Measurements from ENCODE around the gene KCTD12.

DNA sequence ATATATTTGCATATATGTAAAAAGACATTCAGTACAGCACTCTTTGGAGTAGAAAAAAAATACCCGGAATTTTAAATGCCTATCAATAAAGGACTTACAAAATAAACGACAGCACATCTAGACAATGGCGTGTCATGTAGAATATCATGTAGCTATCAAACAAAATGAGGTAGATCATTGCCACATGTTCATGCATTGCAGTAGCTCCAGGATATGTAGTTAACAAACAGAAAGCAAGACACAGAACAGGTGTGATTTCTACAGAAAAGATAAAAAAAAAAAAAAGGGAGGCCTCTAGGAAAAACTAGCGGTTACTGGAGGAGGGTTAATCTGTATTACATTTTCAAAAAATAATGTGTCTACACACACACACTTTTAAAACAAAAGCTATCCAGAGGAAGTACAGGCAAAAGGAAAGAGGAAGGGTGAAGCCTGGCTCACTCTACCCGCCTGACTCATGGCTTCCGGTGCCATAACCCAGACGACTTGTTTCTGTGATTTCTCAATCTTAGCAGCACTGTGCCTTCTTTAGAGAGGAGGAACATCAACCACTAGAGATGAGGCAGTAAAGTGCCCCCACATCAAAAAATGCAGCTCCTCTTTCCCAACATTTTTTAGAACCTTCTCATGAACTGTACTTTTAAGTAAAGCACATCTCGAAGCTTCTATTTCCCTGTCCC lies 6.9 kb downstream of the KCTD12 start:
- TF ChIP-seq, protein P1, sequence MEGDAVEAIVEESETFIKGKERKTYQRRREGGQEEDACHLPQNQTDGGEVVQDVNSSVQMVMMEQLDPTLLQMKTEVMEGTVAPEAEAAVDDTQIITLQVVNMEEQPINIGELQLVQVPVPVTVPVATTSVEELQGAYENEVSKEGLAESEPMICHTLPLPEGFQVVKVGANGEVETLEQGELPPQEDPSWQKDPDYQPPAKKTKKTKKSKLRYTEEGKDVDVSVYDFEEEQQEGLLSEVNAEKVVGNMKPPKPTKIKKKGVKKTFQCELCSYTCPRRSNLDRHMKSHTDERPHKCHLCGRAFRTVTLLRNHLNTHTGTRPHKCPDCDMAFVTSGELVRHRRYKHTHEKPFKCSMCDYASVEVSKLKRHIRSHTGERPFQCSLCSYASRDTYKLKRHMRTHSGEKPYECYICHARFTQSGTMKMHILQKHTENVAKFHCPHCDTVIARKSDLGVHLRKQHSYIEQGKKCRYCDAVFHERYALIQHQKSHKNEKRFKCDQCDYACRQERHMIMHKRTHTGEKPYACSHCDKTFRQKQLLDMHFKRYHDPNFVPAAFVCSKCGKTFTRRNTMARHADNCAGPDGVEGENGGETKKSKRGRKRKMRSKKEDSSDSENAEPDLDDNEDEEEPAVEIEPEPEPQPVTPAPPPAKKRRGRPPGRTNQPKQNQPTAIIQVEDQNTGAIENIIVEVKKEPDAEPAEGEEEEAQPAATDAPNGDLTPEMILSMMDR (IDR thresholded peaks at IDR 0.05): no peak
- TF ChIP-seq POLR2A (IDR thresholded peaks at IDR 0.05) (peak; percentile 37), EP300 (IDR thresholded peaks at IDR 0.05; ENCODE audit: low read depth) (no peak), POLR2AphosphoS5 (IDR thresholded peaks at IDR 0.05) (peak; percentile 55 to 71 (median 69))
